HG03354 (cell line): ENCODE results near the gene QRSL1.

Experiments
- ATAC-seq: cut with Tn5 transposase; IDR thresholded peaks from one replicate; pipeline ENCODE4 v1.9.1; 2021; ENCODE audit warnings: mild to moderate bottlenecking; ENCODE audit not compliant: unreplicated experiment, poor library complexity, severe bottlenecking

QRSL1 gene

GRCh38 chr6:106715922-106716321 is 86.5 kb downstream of the QRSL1 start:
- no peak for ATAC-seq

- ATAC-seq = no peak
Measured at GRCh38 chr6:106716966-106717365, 87.6 kb downstream of the QRSL1 start.
